ENCODE data around the gene S100A7.

DNA sequence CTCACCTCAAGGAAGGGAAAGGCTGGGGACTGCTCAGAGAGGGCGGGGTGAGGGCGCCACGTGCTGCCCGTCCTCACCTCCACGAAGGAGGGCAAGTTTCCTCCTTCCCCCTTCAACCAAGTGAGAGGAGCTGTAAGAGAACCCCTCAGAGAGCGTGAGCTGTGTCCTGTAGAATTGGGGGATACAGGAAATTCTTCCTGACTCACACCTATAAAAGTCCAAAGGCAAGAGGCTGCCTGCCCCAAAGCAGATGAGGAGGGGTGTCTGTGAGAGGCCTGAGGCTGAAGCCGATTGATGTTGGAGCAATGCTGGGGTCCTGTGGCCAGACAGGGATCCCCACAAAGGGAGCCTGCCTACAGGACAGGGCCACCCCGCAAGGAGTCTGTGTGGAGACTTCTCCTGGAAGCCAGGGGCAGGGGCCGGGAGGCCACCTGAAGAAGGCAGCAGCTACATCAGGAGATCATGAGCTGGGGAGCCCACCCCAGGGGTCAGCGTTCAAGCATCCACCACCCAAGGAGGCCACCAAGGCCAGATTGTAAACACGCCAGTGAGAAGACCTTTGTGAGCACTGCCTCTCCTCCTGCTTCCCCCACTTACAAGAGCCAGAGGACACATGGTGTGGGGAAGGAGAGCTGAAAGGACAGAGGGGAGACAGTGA, 47.6 kb upstream of the S100A7 start:
- TF ChIP-seq EZH2 (IDR thresholded peaks at IDR 0.05; ENCODE audit: borderline replicate concordance, insufficient read depth, low read length, poor library complexity, severe bottlenecking): no peak
- TF ChIP-seq POLR2AphosphoS5 (IDR thresholded peaks at IDR 0.05): no peak
- TF ChIP-seq MXI1 (conservative IDR thresholded peaks at IDR 0.05; ENCODE audit: poor library complexity, severe bottlenecking): no peak
- TF ChIP-seq, protein P1, sequence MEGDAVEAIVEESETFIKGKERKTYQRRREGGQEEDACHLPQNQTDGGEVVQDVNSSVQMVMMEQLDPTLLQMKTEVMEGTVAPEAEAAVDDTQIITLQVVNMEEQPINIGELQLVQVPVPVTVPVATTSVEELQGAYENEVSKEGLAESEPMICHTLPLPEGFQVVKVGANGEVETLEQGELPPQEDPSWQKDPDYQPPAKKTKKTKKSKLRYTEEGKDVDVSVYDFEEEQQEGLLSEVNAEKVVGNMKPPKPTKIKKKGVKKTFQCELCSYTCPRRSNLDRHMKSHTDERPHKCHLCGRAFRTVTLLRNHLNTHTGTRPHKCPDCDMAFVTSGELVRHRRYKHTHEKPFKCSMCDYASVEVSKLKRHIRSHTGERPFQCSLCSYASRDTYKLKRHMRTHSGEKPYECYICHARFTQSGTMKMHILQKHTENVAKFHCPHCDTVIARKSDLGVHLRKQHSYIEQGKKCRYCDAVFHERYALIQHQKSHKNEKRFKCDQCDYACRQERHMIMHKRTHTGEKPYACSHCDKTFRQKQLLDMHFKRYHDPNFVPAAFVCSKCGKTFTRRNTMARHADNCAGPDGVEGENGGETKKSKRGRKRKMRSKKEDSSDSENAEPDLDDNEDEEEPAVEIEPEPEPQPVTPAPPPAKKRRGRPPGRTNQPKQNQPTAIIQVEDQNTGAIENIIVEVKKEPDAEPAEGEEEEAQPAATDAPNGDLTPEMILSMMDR (IDR thresholded peaks at IDR 0.05; ENCODE audit: poor library complexity, severe bottlenecking): no peak
- TF ChIP-seq EP300 (conservative IDR thresholded peaks at IDR 0.05; ENCODE audit: poor library complexity, severe bottlenecking): no peak

Measured in neural cell (in vitro differentiated cells).